Astrocyte of the spinal cord (primary cell): ENCODE measurements around the gene DENND1B.

Experiments used
- DNase-seq: peaks from one replicate; pipeline ENCODE4 v3.0.0; 2011; ENCODE audit warnings: low read depth, low spot score
- H3K4me3 ChIP-seq: 2 replicates; pipeline ENCODE4 v1.5.1; 2011; ENCODE audit warnings: low read depth, mild to moderate bottlenecking, low read length, moderate library complexity
- in situ Hi-C: cut with HindIII; loops from 2 replicates; pipeline ENCODE4 v1.10.0; 2017; ENCODE audit warnings: low sequenced_read_pairs
- TF ChIP-seq, protein P1 (sequence below): IDR thresholded peaks from 2 replicates; pipeline ENCODE4 v1.5.1; 2012; ENCODE audit warnings: low read depth, mild to moderate bottlenecking, low read length, inconsistent platforms

DENND1B gene

DNA sequence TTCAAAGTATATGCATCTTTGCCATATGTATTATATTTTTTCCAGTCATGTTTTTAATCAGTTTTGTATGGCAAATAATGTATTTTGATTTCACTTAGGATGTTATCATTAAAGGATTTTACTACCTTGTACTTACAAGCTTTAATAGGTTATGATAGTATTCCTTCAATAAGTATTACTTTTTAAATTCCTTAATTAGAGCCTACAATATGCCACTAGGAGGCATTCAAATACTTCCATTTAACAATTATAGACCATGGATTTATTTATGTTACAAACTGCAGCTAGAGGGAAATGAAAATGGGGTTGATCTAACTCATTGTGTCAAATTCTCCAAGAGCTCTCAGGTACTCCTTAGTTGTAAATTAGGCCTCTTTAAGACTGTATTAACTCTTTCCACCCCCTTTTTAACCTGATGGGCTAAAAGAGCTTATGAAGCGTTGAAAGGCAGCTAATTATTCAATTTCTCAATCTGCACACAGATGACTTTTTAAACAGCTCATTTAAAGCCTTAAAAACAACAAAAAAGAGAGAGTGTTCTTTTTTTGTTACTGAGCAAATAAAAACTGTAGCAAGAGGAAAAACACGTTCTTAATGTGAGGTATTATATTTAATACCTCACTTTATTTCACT, 156.2 kb downstream of the DENND1B start:
- TF ChIP-seq, protein P1, sequence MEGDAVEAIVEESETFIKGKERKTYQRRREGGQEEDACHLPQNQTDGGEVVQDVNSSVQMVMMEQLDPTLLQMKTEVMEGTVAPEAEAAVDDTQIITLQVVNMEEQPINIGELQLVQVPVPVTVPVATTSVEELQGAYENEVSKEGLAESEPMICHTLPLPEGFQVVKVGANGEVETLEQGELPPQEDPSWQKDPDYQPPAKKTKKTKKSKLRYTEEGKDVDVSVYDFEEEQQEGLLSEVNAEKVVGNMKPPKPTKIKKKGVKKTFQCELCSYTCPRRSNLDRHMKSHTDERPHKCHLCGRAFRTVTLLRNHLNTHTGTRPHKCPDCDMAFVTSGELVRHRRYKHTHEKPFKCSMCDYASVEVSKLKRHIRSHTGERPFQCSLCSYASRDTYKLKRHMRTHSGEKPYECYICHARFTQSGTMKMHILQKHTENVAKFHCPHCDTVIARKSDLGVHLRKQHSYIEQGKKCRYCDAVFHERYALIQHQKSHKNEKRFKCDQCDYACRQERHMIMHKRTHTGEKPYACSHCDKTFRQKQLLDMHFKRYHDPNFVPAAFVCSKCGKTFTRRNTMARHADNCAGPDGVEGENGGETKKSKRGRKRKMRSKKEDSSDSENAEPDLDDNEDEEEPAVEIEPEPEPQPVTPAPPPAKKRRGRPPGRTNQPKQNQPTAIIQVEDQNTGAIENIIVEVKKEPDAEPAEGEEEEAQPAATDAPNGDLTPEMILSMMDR: peak; percentile 24
- DNase-seq: peak; percentile 45
- H3K4me3 ChIP-seq: no peak overlapping the region
- in situ Hi-C loops: no loop called here

DNA sequence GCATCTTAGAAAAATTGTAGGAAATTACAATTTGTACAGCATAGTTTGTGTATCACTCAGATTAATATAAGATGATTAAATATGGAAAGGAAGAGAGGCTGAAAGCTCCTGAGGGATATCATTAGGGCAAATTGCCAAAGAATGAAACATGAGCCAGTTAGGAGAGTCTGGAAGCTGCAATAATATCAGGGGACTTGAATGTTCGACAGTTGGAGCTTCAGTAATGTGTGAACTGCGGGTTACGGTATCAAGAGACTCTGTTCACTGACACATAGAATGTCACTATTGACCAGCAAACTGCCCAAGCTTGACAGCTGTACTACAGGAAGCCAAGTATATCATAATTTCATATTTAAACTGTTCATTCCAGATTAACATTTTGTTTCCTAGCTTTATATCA, 157.2 kb downstream of the DENND1B start:
- no peak overlapping the region for H3K4me3 ChIP-seq
- peak; percentile 4 for DNase-seq
- TF ChIP-seq, protein P1: no peak
- in situ Hi-C loops: no loop called here

- TF ChIP-seq, protein P1: no peak
- in situ Hi-C loops: no loop called here
- no peak for DNase-seq
These were observed 159.6 kb downstream of the DENND1B start for GRCh38 chr1:197615693-197616011.

GRCh38 chr1:197614916-197615692, 160.2 kb downstream of the DENND1B start:
- DNase-seq: peak; percentile 48
- in situ Hi-C loops: no loop called here
- H3K4me3 ChIP-seq: no peak overlapping the region
- TF ChIP-seq, protein P1: peak; percentile 76

More at GRCh38 chr1:197615693-197616011, 159.6 kb downstream of the DENND1B start:
- H3K4me3 ChIP-seq: no peak overlapping the region

DNA sequence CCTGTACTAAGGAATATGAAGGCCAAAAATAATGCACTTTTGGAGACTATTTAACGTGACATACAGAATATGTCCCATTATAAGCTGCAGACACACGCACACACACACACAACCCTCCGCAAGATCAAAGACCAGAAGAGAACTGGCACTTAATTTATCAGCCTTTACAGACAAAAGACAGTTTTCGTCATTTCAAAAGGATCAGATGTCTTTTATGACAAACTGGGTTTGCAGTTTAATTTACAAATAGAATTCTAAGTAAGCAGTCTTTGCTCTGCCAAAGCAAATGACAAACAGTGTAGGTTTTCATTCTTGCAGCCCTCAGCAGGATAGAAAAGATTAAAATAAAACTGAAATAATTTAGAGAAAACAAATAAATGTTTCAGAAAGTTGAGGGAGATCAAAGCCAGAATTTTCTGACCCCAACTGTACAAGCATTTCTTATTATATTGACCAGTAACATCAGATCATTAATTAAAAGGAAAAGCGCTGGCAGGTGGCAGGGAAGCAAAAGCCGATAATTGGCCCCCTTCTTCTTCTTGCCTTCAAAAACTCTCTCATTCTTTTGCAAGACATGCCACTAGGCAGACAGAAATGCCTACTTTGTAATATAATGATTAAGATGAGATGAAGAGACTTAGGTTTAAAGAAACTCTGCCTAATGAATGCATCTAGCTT, 169.0 kb downstream of the DENND1B start:
- in situ Hi-C loops: no loop called here
- DNase-seq: no peak
- H3K4me3 ChIP-seq: no peak overlapping the region
- TF ChIP-seq, protein P1: no peak

- no peak for DNase-seq
- TF ChIP-seq, protein P1: no peak
- in situ Hi-C loops: no loop called here
- H3K4me3 ChIP-seq: no peak overlapping the region
These were observed 171.0 kb downstream of the DENND1B start for GRCh38 chr1:197604302-197604701.
